Measurements from ENCODE around the gene CCDC12.

Gene CCDC12

DNA sequence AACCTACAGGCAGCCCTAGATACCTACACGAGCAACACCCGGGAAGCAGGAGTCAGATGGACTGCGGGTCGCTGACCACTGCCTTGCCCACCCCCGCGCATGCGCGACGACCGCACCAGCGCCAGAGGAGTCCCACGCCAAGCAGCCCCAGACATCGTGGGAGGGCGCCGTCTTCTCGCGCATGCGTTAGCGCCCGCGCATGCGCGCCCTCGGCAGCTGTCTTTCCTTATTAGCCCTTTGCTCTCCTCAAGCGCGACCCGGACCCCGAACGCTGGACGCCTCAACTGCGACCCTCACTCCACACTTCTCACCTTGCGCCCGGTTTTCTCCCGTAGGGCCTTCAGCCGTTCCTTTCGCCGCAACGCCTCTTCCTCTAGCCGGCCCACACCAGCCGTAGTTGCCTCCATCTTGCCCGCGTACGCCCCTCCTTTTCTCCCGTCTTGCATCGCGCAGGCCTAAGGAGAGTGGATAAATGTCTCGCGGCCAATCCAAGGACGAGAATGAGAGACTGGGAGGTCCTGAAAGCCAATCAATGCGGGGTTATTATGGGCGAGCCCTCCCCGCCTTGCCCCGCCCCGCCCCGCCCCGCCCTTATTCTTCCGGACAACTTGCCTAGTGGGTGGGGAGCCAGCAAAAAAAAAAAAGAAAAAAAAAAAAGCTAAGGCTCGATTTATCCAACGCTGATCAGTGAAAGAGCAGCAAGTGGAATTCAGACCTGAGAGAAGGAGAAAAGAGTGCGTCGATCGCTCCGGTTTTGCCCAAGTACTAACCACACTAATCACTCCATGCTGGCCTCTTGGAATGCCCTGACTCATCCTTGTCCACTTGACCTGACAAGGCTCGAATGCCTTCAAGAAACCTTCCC is at the start of gene CCDC12:
Gene CCDC12 (minus strand): TSS at position 420 of the 865 bp plus-strand sequence. CDS start 13 bp downstream, at position 407.
- DNase-seq: peak; percentile 98

DNA sequence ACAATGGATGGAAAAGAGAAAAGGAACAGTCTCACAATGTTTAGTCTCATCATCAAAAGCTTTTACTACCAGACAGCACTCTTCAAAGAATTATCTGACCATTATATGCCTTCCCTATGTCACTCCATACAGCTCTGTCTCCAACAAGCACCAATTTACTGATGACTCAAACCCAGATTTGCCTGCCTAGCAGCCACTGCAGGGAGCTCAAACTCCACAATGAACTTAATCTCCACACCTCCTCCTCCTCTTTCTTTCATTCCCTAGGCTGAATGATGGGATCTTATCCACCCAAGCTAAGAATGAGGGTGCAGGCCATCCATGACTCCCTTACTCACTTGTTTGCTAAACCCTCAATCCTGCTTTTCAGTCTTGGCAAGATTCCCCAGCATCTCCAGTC is 48.4 kb upstream of the CCDC12 start:
- DNase-seq: no peak

DNA sequence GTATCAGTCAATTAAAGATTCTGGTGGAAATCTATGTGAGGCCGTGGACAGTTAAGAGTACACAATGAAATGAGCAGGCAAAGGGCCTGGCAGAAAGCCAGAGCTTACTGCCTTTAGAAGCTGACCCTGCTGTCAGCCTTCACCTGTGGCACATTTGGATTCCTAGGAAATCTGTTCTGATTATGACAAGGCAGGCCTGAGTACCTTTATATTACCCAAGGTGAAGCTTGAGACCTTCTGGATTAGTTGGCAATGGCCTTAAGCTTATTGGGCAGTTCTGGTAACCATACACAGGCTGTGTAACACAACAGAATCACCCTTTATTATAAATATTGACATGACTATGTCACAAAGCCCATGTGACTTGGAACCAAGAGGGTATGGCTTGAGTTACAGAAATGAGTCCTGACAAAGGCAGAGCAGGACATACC is 46.1 kb upstream of the CCDC12 start:
- DNase-seq: no peak

DNA sequence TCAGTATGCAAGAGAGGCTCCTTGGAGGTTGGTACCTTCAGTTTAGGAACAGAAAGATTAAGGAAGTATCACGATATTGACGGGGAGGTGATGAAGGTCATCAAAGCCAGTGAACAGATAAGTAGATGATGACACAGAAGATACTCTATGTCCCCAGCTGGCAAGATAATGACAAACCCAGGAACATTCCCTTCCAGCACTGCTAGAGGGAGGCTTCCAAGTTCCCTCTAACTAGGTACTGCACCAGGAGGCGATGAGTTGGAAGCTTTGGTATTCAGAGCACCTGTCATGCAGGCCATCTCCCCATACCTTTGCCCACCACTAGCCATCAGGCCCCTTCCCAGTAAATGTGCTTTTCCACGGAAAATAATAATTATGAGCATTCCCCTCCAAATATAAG is 43.8 kb upstream of the CCDC12 start:
- DNase-seq: no peak

GRCh38 chr3:47019201-47019600 is 42.7 kb upstream of the CCDC12 start:
- DNase-seq: no peak

DNA sequence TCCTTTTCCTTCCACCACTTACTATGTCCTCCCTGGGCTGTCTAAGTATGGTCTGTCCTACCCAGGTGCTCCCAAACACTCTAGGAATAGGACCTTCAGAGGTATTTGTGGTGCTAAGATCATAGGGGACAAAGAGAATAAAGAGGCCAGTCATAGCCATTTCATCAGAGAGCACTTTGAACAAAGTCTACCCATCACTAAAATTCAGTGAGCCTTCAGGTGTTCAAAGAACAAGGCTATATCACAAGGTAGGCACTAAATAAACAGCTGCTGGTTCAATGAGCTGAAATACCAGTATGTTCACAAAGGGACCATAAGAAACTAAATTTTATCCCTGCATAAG is 41.7 kb upstream of the CCDC12 start:
- no peak for DNase-seq

DNA sequence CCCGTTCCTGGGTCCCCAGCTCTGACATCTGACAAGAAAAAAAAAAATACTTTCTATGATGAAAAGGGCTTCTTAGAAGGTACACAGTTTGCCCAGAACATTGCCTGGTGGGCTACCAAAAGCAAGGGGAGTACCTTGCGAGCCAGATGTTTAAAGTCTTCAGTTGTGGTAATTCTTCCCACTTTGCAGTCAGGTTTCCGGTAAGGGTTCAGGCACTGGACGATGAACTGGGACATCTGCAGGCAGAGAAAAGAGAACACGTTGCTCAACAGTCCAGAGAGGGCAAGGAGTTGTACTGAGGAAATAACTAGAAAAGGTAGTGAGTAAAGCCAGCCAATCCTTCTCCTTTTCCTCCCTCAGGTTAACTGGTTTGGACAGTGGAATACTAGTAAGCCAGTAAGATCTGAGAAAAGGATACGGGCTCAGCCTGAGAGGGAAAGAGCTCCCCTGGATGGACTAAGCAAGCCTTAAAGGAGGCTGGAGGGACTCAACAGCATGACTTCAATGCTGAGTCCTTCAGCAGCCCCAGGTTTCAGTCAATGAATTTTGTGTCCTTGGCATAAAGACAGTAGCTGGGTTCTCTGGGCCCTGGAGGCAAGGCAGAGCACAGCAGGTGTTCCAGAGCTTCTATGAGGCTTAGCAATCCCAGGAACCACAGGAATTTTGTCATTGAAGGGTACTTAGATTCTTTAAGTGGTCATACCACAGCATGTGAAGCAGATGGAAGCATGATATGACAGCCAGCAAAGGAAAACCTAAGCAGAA is 41.1 kb upstream of the CCDC12 start:
- DNase-seq: no peak

DNA sequence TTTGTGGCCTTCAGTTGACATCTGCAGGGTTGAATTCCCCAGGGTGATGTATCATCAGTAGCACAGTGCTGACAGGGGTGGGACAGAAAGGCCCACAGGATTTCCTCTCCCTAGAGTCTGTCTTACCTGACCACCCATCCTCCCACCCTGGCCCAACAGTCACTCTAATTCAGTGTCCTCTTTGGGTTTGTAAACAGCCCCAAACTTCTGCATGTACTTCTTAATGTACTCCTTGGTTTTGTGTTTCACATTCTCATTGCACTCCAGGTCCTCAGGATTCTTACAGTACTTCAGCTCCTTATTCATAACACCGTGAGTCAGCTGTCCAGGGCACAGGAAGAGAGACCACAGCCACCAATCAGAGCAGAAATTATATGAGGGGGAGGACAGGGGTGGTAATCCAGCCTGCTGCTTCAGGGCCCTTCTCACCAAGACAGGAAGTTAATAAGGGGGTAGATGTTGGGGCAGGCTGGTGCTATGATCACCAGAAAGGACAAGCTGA is 40.4 kb upstream of the CCDC12 start:
- no peak for DNase-seq

- DNase-seq: no peak
These were observed 39.8 kb upstream of the CCDC12 start for GRCh38 chr3:47016086-47016933.

GRCh38 chr3:47015151-47015550 is 38.6 kb upstream of the CCDC12 start:
- no peak for DNase-seq

GRCh38 chr3:47014036-47014435 is 37.5 kb upstream of the CCDC12 start:
- no peak for DNase-seq

- DNase-seq: no peak
These were observed 36.7 kb upstream of the CCDC12 start for GRCh38 chr3:47013231-47013630.

GRCh38 chr3:47012342-47013230 is 36.0 kb upstream of the CCDC12 start:
- no peak for DNase-seq

- no peak for DNase-seq
These were observed 34.8 kb upstream of the CCDC12 start for GRCh38 chr3:47011371-47011770.

DNA sequence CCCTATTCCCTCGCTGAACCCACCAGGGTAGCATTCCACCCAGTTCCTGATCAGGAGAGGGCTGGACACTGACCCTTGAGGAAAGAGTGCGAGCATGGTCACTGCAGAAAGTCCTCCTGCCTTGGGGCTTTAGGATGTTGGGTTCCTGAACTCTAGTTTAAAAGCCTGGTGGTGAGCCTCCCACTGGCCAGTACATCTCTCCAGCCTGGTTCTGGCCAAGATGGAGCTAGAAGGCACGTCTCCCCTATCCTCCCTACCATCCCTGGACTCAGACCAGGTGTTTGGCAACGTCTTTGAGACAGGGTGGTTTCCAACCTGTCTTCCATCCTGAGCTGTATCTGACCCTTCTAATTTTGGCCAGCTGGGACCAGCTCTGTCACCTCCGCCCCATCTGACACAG is 34.4 kb upstream of the CCDC12 start:
- no peak for DNase-seq

- no peak for DNase-seq
These were observed 33.7 kb upstream of the CCDC12 start for GRCh38 chr3:47010111-47010712.

GRCh38 chr3:47009225-47010110 is 32.9 kb upstream of the CCDC12 start:
- DNase-seq: peak; percentile 90

DNA sequence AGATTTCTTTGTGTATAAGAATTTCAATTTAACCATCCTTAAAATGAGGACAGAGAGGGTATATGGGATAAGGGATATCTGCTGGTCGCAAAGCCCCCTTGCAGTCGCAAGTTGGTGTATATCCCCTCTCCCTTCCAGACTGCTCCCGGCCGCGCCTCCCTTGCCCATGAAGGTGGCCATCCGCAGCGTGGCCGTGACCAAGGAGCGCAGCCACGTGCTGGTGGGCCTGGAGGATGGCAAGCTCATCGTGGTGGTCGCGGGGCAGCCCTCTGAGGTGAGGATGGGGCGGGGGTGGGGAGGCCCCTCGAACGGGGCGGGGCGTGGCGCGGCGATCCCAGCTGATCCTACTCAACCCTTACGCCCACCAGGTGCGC is 32.3 kb upstream of the CCDC12 start:
- no peak for DNase-seq

DNA sequence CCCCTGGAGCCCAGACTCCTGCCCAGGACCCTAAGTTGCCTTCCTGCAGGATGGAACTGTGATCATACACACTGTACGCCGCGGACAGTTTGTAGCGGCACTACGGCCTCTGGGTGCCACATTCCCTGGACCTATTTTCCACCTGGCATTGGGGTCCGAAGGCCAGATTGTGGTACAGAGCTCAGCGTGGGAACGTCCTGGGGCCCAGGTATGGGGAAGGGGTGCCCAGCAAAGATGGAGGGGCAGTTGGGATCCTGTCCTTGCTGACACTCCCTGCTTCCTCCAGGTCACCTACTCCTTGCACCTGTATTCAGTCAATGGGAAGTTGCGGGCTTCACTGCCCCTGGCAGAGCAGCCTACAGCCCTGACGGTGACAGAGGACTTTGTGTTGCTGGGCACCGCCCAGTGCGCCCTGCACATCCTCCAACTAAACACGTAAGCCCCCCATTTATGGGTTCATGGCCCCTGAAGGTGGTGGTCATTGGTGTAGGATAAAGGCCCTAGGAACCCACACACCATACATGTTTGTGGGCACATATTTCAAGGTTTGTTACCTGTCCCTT is 31.8 kb upstream of the CCDC12 start:
- no peak for DNase-seq

Data from CD4-positive, alpha-beta T cell treated with Interferon gamma for 1 hour (primary cell).